Right cardiac atrium (tissue), 5 donors: ENCODE data around the gene CTPS1. TPM values are rescaled to one million over a fixed set of nuclear protein-coding genes. Genes with fewer than 3 reads are reported as not detected.

Experiments used
- ATAC-seq, 2 donors: fragments of 200-7000 bp; cut with Tn5 transposase; one replicate each; pipeline versions ENCODE4 v1.8.0 to v1.9.1; 2020; ENCODE audit warnings: moderate library complexity in 2 of 2, mild to moderate bottlenecking in 1 of 2
- DNase-seq, 3 donors: peaks; one replicate each; pipeline ENCODE4 v3.0.0-alpha.2; 2020
- H3K27ac ChIP-seq: one replicate; pipeline ENCODE4 v1.5.1; 2013; ENCODE audit warnings: mild to moderate bottlenecking, low read length, control low read depth, moderate library complexity
- H3K27me3 ChIP-seq: one replicate; pipeline ENCODE4 v1.6.1; 2013; ENCODE audit not compliant: control insufficient read depth, insufficient read depth
- H3K4me1 ChIP-seq: one replicate; pipeline ENCODE4 v1.6.1; 2013; ENCODE audit warnings: low read length; ENCODE audit not compliant: control insufficient read depth, insufficient read depth
- H3K4me3 ChIP-seq: one replicate; pipeline ENCODE4 v1.5.1; 2013; ENCODE audit warnings: low read length, control low read depth
- H3K9me3 ChIP-seq: one replicate; pipeline ENCODE4 v1.6.1; 2013; ENCODE audit warnings: low read length; ENCODE audit not compliant: control insufficient read depth
- WGBS: extraction: QIAGEN DNeasy Blood & Tissue Kit; methylation state at CpG from one replicate; pipeline ENCODE4 v1.1.7; 2013; 5-methylcytosine and 5-hydroxymethylcytosine counted together
- intact Hi-C, 4 donors: fragments of 100-400 bp; cut with DNase I; formaldehyde crosslinking; loops; one replicate each; pipeline versions ENCODE4 v1.11.0 to v1.14.0; 2022 to 2023
- polyA plus RNA-seq: library from polyadenylated mRNA; stranded (reverse); fragments of 200-250 nt; gene quantifications from one replicate; pipeline ENCODE4 v1.2.3, GENCODE V29; 2013
- total RNA-seq, 4 donors: library from RNA; stranded (reverse); fragmentation: NEBNext Ultra II Directional; extraction: Animal tissue kit (Norgen Biotek cat#: 25700); gene quantifications; one replicate each; pipeline ENCODE4 v1.2.1, GENCODE V29; 2021
- donor health status: healthy with polysubstance abuse.
- donor health status: DM: no; HTN: yes; CAD: no.
- donor health status: DM: no; HTN: no; CAD: no.
- donor health status: DM: no; HTN: yes; CAD: no; lungs with severe emphysema.
- donor health status: DM: yes; HTN: yes; CAD: no.

The CTPS1 gene
- total and polyA plus RNA-seq, 5 donors: 7.3 to 15.6 (median 13.8) TPM

- WGBS: 78% methylated on average over 1 of the region's 1 CpG
- intact Hi-C loops: no loop called here
Measured at GRCh38 chr1:40983286-40983685, 3.8 kb downstream of the CTPS1 start.

DNA sequence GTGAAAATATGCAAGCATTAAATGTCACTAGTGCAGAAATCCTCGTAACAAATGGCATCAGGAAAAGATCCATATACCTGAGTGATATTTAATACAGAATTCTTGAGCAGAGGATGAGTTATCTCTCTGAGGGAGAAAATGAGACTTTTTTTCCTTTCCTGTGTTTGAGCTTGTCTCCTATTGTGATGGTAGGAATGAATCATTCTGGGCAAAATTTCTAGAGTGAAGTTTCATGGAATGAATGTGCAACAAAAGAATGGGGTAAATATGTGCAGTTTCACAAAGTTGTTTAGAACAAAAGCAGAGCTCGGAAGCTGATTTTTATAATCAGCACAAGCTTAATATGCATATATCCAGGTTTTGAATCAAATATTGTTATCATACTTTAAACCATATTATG is 4.6 kb downstream of the CTPS1 start:
- H3K9me3 ChIP-seq: no peaks in the 10 kb centered on the region
- ATAC-seq (no peak), DNase-seq (no peak)
- WGBS: 91% methylated on average over 2 of the region's 2 CpGs
- intact Hi-C loops: no loop called here
- H3K4me1 ChIP-seq: peaks cover 12% of the 10 kb centered on the region
- H3K27ac ChIP-seq: no peak overlapping the region
- no peak overlapping the region for H3K4me3 ChIP-seq
- no peaks in the 10 kb centered on the region for H3K27me3 ChIP-seq

More at GRCh38 chr1:40983286-40983685, 3.8 kb downstream of the CTPS1 start:
- H3K9me3 ChIP-seq: no peaks in the 10 kb centered on the region
- peaks cover 12% of the 10 kb centered on the region for H3K4me1 ChIP-seq
- H3K4me3 ChIP-seq: no peak overlapping the region
- no peak overlapping the region for H3K27ac ChIP-seq
- H3K27me3 ChIP-seq: no peaks in the 10 kb centered on the region
- no peak for DNase-seq
- no peak for ATAC-seq

GRCh38 chr1:40984531-40984930 is 5.0 kb downstream of the CTPS1 start:
- Histone ChIP-seq H3K27ac (no peak overlapping the region), H3K27me3 (no peaks in the 10 kb centered on the region), H3K4me3 (no peak overlapping the region), H3K4me1 (peaks cover 12% of the 10 kb centered on the region), H3K9me3 (no peaks in the 10 kb centered on the region)
- DNase-seq: no peak
- no peak for ATAC-seq
- intact Hi-C loops: no loop called here
- WGBS: 96% methylated on average over 4 of the region's 4 CpGs

- DNase-seq (no peak), ATAC-seq (no peak)
- H3K27ac ChIP-seq: no peak overlapping the region
- H3K4me3 ChIP-seq: no peak overlapping the region
- WGBS: 64% methylated on average over 5 of the region's 5 CpGs
- no peaks in the 10 kb centered on the region for H3K9me3 ChIP-seq
- H3K27me3 ChIP-seq: no peaks in the 10 kb centered on the region
- intact Hi-C loops: no loop called here
- H3K4me1 ChIP-seq: peaks cover 12% of the 10 kb centered on the region
Measured at GRCh38 chr1:40985161-40985560, 5.7 kb downstream of the CTPS1 start.

DNA sequence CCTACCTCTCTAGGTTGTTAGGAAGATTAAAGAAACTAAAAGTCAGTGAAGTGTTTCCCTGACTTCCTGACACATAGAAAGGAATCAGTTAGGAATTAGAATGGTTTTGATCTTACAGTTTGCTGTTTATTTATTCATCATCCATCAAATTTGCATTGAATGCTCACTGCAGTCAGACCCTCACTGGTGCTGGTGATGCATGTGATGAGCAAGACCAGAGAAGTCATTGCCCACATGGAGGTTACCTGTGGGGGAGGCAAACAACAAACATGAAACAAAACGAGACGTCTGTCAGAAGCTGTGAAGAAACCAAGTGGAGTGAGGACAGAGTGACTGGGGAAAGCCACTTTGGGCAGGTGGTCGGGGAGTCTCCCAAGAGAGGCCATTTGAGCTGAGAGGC is 6.4 kb downstream of the CTPS1 start:
- intact Hi-C loops: no loop called here
- 86% methylated on average over 3 of the region's 3 CpGs for WGBS
- H3K27me3 ChIP-seq: no peaks in the 10 kb centered on the region
- no peak for DNase-seq
- no peak for ATAC-seq
- H3K9me3 ChIP-seq: no peaks in the 10 kb centered on the region
- H3K4me3 ChIP-seq: no peak overlapping the region
- H3K27ac ChIP-seq: no peak overlapping the region
- H3K4me1 ChIP-seq: peaks cover 12% of the 10 kb centered on the region

DNA sequence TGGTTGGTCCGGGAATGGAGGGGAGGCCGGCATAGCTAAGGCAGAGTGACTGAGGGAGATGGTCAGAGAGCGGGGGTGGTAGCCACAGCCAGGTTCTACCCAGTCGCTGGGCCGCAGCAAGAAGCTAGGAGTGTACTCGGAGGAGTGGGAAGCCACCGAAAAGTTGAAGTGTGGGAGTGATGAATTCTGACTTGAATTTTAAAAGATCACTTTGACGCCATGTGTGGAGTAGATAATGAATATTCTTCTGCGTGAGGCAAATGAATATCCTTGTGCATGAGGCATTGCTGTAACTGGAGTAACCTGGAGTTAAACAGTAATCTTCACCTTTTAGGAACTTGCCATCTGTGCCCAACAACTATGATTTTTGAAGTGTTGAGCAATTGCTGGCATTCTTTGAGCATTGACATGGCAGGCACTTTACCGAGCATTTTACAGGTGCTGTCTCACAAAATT is 6.9 kb downstream of the CTPS1 start:
- peak in 1 of 2 donors; percentile 17 for ATAC-seq
- WGBS: 87% methylated on average over 10 of the region's 10 CpGs
- intact Hi-C loops: no loop called here
- H3K9me3 ChIP-seq: no peaks in the 10 kb centered on the region
- no peak overlapping the region for H3K4me3 ChIP-seq
- no peaks in the 10 kb centered on the region for H3K27me3 ChIP-seq
- no peak overlapping the region for H3K27ac ChIP-seq
- no peak for DNase-seq
- peaks cover 12% of the 10 kb centered on the region for H3K4me1 ChIP-seq

GRCh38 chr1:40986956-40987355 is 7.5 kb downstream of the CTPS1 start:
- WGBS: 52% methylated on average over 3 of the region's 3 CpGs
- Histone ChIP-seq H3K4me1 (peaks cover 11% of the 10 kb centered on the region), H3K4me3 (no peak overlapping the region)

DNA sequence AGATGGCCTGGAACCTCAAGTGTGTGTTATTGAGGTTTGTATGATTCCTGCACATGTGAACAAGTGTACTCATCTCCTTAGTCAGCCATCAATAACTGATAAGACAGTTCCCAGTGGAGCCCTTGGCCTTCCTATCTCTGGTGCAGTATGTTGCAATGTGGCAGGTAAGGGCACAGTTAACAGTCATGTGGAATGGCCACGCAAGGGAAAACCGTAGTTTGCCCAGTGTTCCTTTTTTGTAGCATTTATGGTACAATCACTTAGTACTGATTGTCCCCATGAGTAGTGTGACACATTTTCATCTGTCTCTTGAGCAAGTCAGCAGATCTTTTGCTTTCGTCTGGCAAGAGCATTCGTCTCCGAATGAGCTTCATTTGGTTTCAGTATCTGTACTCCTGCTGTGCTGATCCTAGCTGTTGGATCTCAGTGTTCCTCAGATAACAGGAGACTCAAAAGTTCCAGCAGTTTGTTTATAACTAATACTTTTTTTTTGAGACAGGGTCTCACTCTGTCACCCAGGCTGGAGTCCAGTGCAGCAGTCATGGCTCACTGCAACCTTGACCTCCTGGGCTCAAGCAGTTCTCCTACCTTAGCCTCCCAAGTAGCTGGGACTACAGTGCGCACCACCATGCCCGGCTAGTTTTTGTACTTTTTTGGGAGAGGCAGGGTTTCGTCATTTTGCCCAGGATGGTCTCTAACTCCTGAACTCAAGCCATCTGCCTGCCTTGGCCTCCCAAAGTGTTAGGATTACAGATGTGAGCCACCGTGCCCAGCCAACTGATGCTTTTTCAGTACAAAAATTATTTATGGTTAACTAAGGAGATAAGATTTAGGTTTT is 8.2 kb downstream of the CTPS1 start:
- Histone ChIP-seq H3K9me3 (no peaks in the 10 kb centered on the region), H3K4me1 (peaks cover 9% of the 10 kb centered on the region), H3K27ac (peak overlapping the region; percentile 72), H3K27me3 (no peaks in the 10 kb centered on the region), H3K4me3 (no peak overlapping the region)
- DNase-seq: peak in 1 of 3 donors; percentile 55
- WGBS: 57% methylated on average over 9 of the region's 9 CpGs
- intact Hi-C loops: no loop called here
- peak; percentile 22 to 74 for ATAC-seq

More at GRCh38 chr1:40986956-40987355, 7.5 kb downstream of the CTPS1 start:
- DNase-seq: no peak
- Histone ChIP-seq H3K27ac (peak overlapping the region; percentile 6), H3K9me3 (no peaks in the 10 kb centered on the region), H3K27me3 (no peaks in the 10 kb centered on the region)
- ATAC-seq: peak; percentile 45 to 56
- intact Hi-C loops: no loop called here

GRCh38 chr1:40988280-40988679 is 8.8 kb downstream of the CTPS1 start:
- Histone ChIP-seq H3K9me3 (no peaks in the 10 kb centered on the region), H3K27ac (peak overlapping the region; percentile 19), H3K4me3 (no peak overlapping the region), H3K4me1 (peaks cover 9% of the 10 kb centered on the region), H3K27me3 (no peaks in the 10 kb centered on the region)
- no peak for DNase-seq
- WGBS: 71% methylated on average over 3 of the region's 3 CpGs
- peak in 1 of 2 donors; percentile 42 for ATAC-seq
- intact Hi-C loops: no loop called here

GRCh38 chr1:40989066-40989465 is 9.6 kb downstream of the CTPS1 start:
- DNase-seq: no peak
- intact Hi-C loops: no loop called here
- no peak for ATAC-seq
- H3K27me3 ChIP-seq: no peaks in the 10 kb centered on the region
- H3K27ac ChIP-seq: no peak overlapping the region
- no peaks in the 10 kb centered on the region for H3K9me3 ChIP-seq
- 95% methylated on average over 5 of the region's 5 CpGs for WGBS
- H3K4me1 ChIP-seq: peaks cover 9% of the 10 kb centered on the region
- no peak overlapping the region for H3K4me3 ChIP-seq

DNA sequence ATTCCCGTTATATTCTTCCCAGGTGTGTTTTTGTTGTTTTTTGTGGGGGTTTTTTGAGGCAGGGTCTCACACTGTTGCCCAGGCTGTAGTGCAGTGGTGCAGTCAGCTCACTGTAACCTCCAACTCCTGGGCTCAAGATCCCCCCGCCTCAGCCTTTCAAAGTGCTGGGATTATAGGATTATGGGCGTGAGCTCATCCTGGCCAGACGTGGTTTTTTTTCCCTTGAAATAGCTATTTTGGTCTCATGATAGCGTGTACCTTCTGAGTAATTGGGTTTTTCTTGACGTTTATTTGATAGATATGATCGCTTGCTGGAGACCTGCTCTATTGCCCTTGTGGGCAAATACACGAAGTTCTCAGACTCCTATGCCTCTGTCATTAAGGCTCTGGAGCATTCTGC is 17.6 kb downstream of the CTPS1 start:
- Histone ChIP-seq H3K27me3 (no peaks in the 10 kb centered on the region), H3K27ac (no peak overlapping the region), H3K4me1 (no peaks in the 10 kb centered on the region), H3K9me3 (no peaks in the 10 kb centered on the region), H3K4me3 (no peak overlapping the region)
- WGBS: 91% methylated on average over 8 of the region's 8 CpGs
- DNase-seq (no peak), ATAC-seq (no peak)
- intact Hi-C loops: no loop called here
